Keratinocyte (primary cell): Measurements from ENCODE around the gene FAM169A.

ENCODE experiments used
- CTCF ChIP-seq, 3 experiments: IDR thresholded peaks in 1 of 3; conservative IDR thresholded peaks in 1 of 3; optimal IDR thresholded peaks in 1 of 3; 2 replicates in 2 of 3; 3 replicates in 1 of 3; pipeline versions ENCODE3 to v1.5.1; 2011; ENCODE audit warnings: low read length in 3 of 3, mild to moderate bottlenecking in 3 of 3, moderate library complexity in 2 of 3, control low read depth in 1 of 3, inconsistent platforms in 1 of 3; ENCODE audit not compliant: insufficient read depth in 2 of 3; ENCODE audit errors: extremely low read depth in 1 of 3
- EZH2 ChIP-seq: IDR thresholded peaks from one replicate; pipeline ENCODE4 v1.6.1; 2012; ENCODE audit warnings: inconsistent platforms, mild to moderate bottlenecking, low read length, moderate library complexity

- TF ChIP-seq CTCF (optimal IDR thresholded peaks at IDR 0.05 in 1 of 3, IDR thresholded peaks at IDR 0.05 in 1 of 3, conservative IDR thresholded peaks at IDR 0.05 in 1 of 3; ENCODE audit: extremely low read depth in 1 of 3, insufficient read depth in 2 of 3, low read length in 3 of 3): no peak
- TF ChIP-seq EZH2: no peak
Observed at GRCh38 chr5:74816875-74817274, 49.3 kb downstream of the FAM169A start.
